K562 (cell line): ENCODE data around the gene MGAT5. TPM values are rescaled to one million over a fixed set of nuclear protein-coding genes. Genes with fewer than 3 reads are reported as not detected.

Experiments used
- ASH1L ChIP-seq: fragments of 450-650 bp; IDR thresholded peaks from 2 replicates; pipeline ENCODE4 v1.6.1; 2018; ENCODE audit warnings: borderline replicate concordance, mild to moderate bottlenecking, low read depth; ENCODE audit not compliant: partially characterized antibody
- ELF4 ChIP-seq: fragments of 450-650 bp; formaldehyde crosslinking; IDR thresholded peaks from 2 replicates; pipeline ENCODE4 v1.4.0; 2022; ENCODE audit warnings: missing genetic modification characterization
- GATA2 ChIP-seq: sonication (generic); formaldehyde crosslinking; IDR thresholded peaks from 2 replicates; pipeline ENCODE4 v1.4.0; 2020; ENCODE audit warnings: mild to moderate bottlenecking, missing genetic modification reagents
- HMBOX1 ChIP-seq: sonication (generic); IDR thresholded peaks from 2 replicates; pipeline ENCODE4 v1.6.1; 2016
- HOMEZ ChIP-seq: fragments of 250-450 bp; sonication (Bioruptor Pico); IDR thresholded peaks from 2 replicates; pipeline ENCODE4 v1.4.0; 2020; ENCODE audit warnings: mild to moderate bottlenecking, moderate library complexity
- KLF16 ChIP-seq: IDR thresholded peaks from 2 replicates; pipeline ENCODE4 v1.6.1; 2016; ENCODE audit warnings: antibody characterized with exemption
- MAZ ChIP-seq, 2 experiments: fragments of 450-650 bp in 1 of 2; sonication (generic) in 1 of 2; formaldehyde crosslinking; IDR thresholded peaks in 1 of 2; conservative IDR thresholded peaks in 1 of 2; 2 replicates each; pipeline versions ENCODE4 v1.4.0 to v1.5.0; 2020; ENCODE audit warnings: mild to moderate bottlenecking in 1 of 2, missing genetic modification reagents in 1 of 2
- SMC3 ChIP-seq: conservative IDR thresholded peaks from 2 replicates; pipeline ENCODE4 v1.6.1; 2011; ENCODE audit warnings: low read depth, low read length, improper control_type of control experiment; ENCODE audit not compliant: insufficient read depth
- TAF7 ChIP-seq: fragments of 450-650 bp; IDR thresholded peaks from 2 replicates; pipeline ENCODE4 v1.6.1; 2016; ENCODE audit warnings: missing genetic modification characterization, missing compliant biosample characterization
- ZBTB1 ChIP-seq: sonication (generic); formaldehyde crosslinking; IDR thresholded peaks from 2 replicates; pipeline ENCODE4 v1.8.1; 2023; ENCODE audit warnings: missing genetic modification reagents, low read depth, mild to moderate bottlenecking, borderline replicate concordance
- ZEB2 ChIP-seq: fragments of 450-650 bp; IDR thresholded peaks from 2 replicates; pipeline ENCODE4 v1.6.1; 2016
- ZNF12 ChIP-seq: sonication (generic); formaldehyde crosslinking; IDR thresholded peaks from 2 replicates; pipeline ENCODE4 v1.4.0; 2020; ENCODE audit warnings: mild to moderate bottlenecking, missing genetic modification reagents
- ZNF140 ChIP-seq: fragments of 250-450 bp; sonication (Bioruptor Pico); IDR thresholded peaks from 2 replicates; pipeline ENCODE4 v1.8.0; 2021; ENCODE audit warnings: moderate library complexity, mild to moderate bottlenecking, inconsistent platforms
- ZNF165 ChIP-seq: fragments of 250-450 bp; sonication (Bioruptor Pico); IDR thresholded peaks from 2 replicates; pipeline ENCODE4 v1.4.0; 2020; ENCODE audit warnings: borderline replicate concordance
- ZNF764 ChIP-seq: fragments of 250-450 bp; sonication (Bioruptor Pico); IDR thresholded peaks from 2 replicates; pipeline ENCODE4 v1.4.0; 2020; ENCODE audit warnings: low read depth, mild to moderate bottlenecking, moderate library complexity
- polyA plus RNA-seq, 8 experiments: library from polyadenylated mRNA; depleted of rRNA in 4 of 8; stranded (reverse) in 5 of 8; unstranded in 3 of 8; fragments of >200 nt; fragmentation: Nextera tagmentation in 2 of 8; fragmentation: Illumina TruSeq in 1 of 8; extraction: Ambion mirVana in 2 of 8; extraction: Trizol in 1 of 8; gene quantifications; 2 replicates each; pipeline versions ENCODE4 v1.2.1 to v1.2.3, GENCODE V29; 2011 to 2014; ENCODE audit warnings: inconsistent platforms in 1 of 8, missing spikeins in 1 of 8
- total RNA-seq, 7 experiments: library from RNA; depleted of rRNA in 6 of 7; stranded (reverse); fragments of >200 nt in 6 of 7; fragmentation: Illumina TruSeq in 2 of 7; extraction: Trizol in 2 of 7; gene quantifications; 2 replicates each; pipeline versions ENCODE4 v1.2.1 to v1.2.3, GENCODE V29; 2011 to 2021; ENCODE audit warnings: low replicate concordance in 1 of 7
- TF ChIP-seq, protein P1 (sequence below): fragments of 450-650 bp; formaldehyde crosslinking; conservative IDR thresholded peaks from 2 replicates; pipeline ENCODE4 v1.4.0; 2022; ENCODE audit warnings: mild to moderate bottlenecking, missing genetic modification characterization

Gene MGAT5
- total and polyA plus RNA-seq, 9 of the 15 experiments (the other 6 are each of a cell fraction or from before 2014, with no cell fraction given): 1.6 to 18.6 (median 11.1) TPM

DNA sequence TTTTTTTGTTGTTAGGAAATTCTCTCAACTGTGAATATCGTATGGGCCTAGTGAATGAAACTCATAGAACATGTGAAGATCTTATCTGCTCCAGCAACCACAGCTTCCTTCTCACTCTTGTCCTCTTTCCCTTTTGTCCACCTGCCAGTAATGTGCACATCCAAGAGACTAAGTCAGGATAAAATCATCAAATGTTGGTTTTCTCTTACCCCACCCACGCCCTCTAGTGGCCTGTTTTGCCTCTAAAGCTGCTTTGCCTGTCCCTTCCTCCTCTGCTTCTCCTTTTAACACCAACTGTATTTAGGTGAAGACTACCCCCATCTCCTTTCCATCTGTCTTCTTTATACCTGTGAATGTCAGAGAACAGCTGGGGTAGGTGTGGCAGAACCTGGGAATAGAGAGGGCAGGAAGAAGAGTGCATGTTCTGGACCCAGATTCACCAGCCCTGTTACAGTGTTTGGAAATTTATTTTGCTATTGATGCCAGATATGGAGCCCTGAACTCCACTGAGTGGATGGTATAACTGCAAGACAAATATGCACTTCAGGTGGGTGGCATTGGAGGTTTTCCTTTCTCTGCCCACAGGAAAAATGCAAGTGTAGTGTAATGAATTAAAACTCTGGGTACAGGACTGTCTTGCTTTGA lies 8.4 kb upstream of the MGAT5 start (continued):
- TF ChIP-seq ZEB2 (0 out of 2 replicates have a peak, but pooled peaks have one; percentile 22), ELF4 (CRISPR knock-in tag) (peak; percentile 31; the same call in 1 of the 2 replicates), ZBTB1 (CRISPR knock-in tag) (no peak), GATA2 (CRISPR knock-in tag) (0 out of 2 replicates have a peak, but pooled peaks have one; percentile 39), ZNF764 (CRISPR knock-in tag) (no peak), HMBOX1 (0 out of 2 replicates have a peak, but pooled peaks have one; percentile 51), KLF16 (0 out of 2 replicates have a peak, but pooled peaks have one; percentile 25), TAF7 (tag) (no peak), ASH1L (no peak), MAZ (CRISPR knock-in tag; conservative IDR thresholded peaks at IDR 0.05 in 1 of 2, IDR thresholded peaks at IDR 0.05 in 1 of 2) (no peak), SMC3 (peak; percentile 46; the same call in 1 of the 2 replicates), ZNF12 (CRISPR knock-in tag) (no peak), ZNF165 (CRISPR knock-in tag) (no peak), ZNF140 (no peak), HOMEZ (no peak)
- TF ChIP-seq, protein P1, sequence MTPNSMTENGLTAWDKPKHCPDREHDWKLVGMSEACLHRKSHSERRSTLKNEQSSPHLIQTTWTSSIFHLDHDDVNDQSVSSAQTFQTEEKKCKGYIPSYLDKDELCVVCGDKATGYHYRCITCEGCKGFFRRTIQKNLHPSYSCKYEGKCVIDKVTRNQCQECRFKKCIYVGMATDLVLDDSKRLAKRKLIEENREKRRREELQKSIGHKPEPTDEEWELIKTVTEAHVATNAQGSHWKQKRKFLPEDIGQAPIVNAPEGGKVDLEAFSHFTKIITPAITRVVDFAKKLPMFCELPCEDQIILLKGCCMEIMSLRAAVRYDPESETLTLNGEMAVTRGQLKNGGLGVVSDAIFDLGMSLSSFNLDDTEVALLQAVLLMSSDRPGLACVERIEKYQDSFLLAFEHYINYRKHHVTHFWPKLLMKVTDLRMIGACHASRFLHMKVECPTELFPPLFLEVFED (CRISPR knock-in tag): 0 out of 2 replicates have a peak, but pooled peaks have one; percentile 36
- TF ChIP-seq, all 486 proteins: peak for 15
